HG03108 (cell line): ENCODE results near the gene PCTP.
A peak's percentile ranks its signal among the peaks of the same experiment; 100 is the strongest.

ENCODE experiments used
- ATAC-seq: cut with Tn5 transposase; IDR thresholded peaks from one replicate; pipeline ENCODE4 v1.9.1; 2021; ENCODE audit warnings: moderate library complexity; ENCODE audit not compliant: unreplicated experiment

The PCTP gene

DNA sequence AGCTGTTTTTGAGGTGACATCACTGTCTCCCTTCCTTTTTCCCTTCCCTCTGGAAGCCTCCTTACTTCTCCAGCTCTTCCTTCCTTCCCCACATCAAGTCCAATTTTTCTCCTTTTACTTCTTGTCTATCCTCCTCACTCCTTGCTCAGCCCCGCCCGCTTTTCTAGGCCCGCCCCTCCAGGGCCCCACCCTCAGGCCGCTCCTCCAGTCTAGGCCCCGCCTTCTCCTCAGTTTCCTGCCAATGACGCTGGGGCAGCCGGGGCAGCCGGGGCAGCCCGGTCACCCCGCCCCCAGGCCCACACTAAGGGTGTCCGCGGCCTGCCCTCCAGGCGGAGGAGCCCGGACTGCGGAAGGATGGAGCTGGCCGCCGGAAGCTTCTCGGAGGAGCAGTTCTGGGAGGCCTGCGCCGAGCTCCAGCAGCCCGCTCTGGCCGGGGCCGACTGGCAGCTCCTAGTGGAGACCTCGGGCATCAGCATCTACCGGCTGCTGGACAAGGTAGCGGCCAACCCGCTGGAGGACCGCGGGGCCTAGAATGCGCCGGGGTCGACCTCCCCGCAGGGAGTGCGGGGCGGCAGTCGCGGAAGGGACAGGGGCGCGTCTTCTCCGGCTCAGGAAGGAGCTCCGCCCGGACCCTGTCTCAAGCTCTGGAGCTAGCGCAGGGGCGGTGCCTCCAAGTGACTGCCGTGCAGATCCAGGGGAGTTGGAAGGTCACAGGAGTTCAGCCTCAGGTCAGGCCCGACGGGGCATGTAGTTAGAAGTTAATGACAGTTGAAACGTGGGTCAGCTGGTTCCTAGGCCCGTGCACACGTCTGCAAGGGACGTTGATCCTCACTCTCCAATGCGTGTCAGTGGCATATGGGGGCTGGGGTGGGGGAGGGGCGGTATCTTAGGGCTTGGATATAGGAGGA lies at the start of gene PCTP:
PCTP (plus strand) TSS at position 302 of the 908 bp plus-strand sequence; CDS start at position 355, 53 bp downstream.
- ATAC-seq, result peak; percentile 100

DNA sequence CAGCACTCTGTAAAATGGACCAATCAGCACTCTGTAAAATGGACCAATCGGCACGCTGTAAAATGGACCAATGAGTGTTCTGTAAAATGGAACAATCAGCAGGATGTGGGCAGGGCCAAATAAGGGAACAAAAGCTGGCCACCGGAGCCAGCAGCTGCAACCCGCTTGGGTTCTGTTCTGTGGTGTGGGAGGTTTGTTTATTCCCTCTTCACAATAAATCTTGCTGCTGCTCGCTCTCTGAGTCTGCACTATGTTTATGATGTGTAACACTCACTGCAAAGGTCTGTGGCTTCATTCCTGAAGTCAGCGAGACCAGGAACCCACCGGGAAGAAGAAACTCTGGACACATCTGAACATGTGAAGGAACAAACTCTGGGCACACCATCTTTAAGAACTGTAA lies 48.7 kb upstream of the PCTP start:
- no peak for ATAC-seq

DNA sequence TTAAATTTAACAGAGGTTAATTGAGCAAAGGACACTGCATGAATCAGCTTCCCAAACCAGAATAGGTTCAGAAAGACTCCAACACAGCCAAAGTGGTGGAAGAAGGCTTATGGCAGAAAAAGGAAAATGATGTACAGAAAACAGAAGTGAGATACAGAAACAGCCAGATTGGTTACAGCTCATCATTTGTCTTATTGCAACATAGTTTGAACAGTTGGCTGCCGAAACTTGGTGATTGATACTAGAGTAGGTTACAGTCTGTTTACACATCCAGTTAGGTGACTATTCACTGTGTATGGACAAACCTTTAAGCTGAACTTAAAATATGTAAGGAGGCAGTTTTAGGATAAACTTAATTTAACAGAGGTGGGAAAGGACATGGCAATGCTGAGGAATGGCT lies 46.5 kb upstream of the PCTP start:
- ATAC-seq, result no peak

DNA sequence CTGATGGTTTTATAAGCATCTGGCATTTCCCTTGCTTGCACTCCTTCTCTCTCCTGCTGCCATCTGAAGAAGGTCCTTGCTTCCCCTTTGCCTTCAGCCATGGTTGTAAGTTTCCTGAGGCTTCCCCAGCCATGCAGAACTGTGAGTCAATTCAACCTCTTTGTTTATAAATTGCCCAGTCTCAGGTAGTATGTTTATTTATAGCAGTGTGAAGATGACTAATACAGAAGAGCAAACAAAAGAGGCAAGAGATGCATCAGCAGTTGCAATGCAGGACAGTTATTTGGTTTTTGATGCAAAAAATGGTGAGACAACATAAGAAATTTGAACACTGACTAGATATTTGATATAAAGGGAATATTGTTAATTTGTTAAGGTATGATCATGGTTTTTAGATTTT lies 45.0 kb upstream of the PCTP start:
- no peak for ATAC-seq

DNA sequence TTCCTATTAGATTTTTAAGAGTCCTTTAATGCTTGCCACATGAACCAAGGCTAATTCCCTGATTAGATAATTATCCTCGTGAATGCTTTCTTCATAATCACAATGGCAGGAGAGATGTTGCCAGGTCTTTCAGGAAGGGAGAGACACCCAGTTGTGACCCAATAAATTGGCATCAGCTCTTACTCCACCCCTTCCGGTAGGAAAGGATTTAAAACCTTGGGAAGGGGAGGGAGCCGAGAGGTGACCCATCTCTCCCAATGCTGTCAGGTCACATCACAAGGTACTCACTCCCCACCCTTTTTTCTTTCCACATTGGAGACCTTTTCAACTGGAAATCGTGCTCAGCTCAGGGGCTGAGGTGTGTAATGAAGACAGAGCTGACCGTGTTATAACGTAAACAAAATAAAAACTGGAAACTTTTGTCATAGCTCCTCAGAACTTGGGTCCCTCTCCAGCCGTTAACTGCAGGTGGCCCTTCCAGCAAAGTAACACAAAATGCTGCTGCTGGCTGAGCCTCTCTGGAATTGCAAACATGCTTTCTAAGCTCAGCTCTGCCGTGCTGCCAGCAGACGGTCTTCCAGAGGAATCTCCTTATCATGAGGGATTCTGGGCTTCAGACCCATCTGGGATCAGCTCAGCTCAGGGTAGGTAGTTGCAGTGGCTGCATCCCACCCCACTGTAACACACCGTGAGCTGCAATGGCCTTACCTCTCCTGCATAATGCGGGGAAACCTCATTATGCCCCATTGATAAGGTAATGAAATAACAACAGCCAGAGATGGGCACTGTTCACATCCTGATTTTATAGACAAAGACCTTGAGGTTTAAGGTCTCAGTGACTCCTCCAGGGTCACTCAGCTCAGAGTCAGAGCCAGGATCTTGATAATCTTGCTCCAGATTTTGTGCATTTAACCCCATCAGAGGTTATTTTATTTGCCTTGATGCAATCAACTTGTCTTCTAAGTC lies 43.8 kb upstream of the PCTP start:
- no peak for ATAC-seq

DNA sequence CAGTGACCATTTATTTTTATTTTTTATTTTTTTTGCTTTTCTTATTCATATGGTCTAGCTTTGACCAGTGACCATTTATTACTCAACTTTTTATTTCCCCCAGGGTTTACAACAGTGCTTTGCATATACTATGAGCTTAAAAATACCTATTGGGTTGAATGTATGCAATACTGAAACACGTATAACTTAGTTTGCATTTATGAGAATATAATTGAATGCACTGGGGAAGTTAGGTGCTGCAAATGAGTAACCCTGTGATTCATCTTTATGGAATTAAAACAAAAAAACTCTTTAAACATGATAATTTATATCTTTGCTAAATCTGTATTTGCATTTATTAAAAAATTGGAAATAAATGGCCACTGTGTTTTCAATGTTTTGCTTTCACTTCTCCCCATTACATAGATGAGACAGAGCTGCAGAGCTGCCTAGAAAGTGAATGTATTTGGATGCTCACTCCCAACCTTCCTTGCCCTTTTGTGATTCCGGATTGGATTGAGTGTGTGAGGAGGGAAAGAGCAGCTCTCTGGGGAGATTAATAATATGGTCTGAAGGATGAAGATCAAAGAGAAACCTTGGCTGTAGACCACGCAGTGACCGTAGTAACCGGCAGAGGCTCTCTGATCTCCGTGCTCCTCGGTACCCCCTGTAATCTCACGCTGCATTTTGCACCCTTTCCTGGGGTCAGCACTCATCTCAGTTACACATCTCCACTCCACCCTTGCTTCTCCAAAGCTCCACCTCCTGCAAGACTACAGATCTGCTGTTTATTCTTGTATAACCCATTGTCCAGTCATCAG lies 42.5 kb upstream of the PCTP start:
- ATAC-seq, result no peak

DNA sequence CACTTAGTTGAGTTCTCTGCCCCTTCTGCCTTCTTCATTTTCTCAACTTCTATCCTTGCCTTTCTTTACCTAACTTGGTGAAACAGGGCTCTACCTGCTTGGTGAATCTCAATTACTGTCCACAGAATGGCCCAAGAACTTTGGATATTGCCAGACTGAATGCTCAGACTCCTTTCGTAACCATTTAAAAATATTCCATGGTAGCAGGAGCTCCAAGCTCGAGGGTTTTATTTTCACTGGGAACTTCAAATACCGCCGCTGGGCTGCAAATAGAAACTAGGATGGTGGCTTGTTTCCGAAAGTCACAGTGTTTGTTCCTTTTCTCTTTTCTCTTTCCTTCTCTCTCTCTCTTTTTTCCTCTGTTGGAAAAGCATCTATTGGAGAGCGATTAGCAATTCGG lies 41.4 kb upstream of the PCTP start:
- no peak for ATAC-seq

DNA sequence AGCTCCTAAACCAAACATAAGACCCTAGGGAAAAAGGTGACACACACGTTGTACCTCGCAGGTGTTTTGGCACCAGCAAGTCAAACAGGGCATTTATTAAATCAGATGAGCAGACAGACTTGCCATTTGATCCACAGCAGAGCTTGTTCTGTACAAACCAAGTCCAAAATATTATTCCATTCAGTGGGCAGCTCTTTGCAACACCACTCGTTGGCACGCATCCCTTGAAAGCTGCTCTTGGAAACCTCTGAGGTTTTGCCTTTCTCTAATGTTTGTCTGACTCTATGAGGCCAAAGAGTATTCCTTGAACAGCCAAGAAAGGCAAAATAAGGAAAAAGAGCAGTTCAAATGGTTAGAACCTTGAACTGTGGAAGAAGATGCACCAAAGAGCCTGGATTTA lies 40.9 kb upstream of the PCTP start:
- ATAC-seq, result no peak

DNA sequence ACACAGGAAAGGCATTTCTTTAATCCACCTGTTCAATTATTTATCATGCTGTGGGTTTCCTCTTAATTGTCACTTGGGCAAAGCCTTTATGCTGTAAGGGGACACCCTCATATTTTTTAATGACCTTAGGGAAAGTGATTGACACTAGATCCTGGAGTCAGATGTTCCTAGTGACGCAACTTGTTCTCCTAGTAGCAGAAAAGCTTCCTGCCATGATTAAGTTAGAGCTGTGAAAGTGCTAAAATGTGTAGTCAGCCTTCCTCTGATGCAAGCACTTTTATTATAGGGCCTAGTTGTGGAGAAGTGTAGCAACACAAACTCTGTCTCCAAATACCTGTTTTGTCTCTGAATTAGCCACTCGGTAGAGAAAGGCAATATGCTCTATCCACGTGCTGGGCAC lies 40.4 kb upstream of the PCTP start:
- ATAC-seq, result no peak

DNA sequence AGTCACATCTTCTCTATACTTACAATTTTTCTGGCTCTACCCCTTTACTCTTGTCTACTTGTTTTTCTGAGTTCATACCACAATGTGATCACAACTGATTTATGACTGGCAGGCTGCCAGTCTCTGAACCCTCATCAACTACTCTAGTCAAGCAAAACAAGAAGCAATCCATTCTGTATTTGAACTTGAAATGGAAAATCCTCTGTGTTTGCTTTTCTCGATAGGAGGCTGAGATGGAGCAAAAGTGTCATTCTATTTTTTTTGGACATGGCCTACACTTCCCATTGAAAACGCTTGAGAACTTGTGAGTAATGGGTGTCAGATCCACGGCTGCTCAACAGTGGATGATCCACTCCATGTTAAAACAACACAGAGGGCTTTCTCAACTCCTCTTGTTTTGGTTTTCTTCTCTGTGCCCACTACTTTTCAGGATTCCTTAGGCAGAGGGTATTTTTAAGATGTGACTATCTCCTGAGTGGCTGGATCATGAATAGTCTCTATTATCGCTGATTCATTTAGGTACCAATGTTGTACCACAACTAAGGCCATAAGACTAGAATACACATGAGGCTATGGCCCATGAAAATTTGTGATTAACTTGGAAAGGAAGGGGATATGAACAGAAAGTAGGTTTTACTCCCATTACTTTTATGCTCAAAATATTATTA lies 39.9 kb upstream of the PCTP start:
- no peak for ATAC-seq

DNA sequence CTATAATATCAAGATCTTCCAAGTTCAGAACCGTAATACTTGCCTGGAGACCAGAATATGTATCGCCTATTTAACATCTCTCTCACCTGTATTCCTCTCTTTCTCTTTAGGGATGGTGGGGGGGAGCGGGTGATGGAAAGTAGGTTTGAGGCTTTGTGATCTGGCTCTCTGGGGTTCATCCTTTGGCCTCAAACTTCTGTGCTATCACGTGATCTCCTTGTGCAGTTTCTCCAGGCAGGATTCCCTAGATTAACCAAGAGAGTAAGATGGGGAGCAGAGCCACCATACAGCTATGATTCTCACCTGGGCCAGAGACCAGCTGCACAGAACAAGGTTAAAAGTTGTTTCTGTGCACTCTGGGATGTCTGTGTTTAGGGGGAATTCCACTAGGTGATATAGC lies 33.4 kb upstream of the PCTP start:
- no peak for ATAC-seq

DNA sequence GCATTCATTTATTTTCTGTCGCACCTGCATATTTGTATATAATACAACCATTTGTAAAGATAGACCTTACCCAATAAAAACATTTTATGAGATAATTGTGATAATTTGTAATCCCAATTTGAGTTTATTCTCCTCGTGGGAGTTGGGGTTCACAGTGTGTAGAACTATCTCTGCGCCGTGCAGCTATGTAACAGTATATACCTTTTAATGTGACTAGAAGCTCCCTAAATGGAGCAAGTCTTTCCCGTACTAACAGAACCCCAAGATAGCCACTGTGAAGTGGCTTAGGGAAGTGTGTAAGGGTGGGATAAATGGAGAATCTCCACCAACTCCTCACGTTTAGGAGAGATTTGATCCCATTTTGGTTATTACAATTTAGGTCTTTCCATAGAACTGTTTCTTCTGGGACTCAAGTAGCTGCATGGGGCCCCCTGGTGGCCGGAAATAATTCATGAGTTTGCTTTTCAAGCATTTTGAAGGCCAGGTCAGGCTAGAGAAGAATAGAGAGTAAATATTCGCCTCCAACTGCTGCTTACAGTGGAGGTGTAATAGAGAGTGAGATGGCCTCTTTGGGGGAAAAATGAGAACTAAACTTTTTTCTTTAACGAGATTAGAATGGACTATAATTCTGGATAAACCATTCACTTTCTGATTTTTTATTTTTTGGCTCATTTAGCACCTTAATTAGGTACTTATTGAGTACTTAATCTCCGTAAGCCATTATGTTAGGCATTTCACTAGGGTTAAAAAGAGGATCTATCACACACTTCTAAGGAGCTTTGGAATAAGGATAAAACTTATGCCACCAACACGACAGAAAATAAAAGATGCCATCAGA lies 32.7 kb upstream of the PCTP start:
- ATAC-seq, result no peak

DNA sequence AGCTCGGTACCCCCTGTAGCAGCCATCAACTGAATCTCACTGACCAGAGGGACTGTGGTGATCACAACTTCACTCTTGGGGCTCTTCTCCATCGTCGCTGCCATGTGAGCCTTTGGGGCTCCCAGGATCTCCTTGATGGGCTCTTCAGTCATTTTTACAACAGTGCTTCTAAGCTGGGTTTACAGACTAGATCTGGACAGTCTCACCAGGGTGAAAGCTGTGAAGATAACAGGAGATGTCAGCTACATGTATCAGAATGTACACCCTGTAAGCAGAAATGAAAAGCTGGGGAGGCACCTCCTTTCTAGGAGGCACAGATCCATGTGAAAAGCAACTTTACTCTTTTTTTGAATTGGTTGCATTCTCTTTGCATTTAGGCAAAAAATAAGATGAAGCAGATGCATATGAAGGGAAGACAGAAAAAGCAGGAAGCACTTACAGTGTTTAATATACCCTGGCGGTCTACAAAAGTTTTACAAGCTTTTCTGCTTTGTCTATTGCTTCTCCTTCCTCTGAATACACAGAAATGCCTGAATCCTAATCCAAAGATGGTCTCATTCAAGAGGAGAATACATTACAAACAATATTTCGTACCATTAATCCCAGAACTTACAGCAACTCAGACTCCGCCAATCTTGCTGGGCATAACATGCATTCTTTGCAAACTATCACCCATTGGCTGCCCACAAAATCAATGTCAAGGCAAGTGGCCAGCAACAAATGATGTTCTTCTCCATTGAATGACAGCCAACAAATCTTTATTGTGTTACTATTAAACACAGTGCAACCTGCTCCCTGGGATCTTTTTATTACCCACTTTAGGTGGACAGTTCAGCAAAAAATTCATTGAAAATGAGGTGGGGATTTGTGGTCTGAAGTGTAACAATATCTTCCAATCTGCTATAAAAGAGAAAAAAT lies 29.7 kb upstream of the PCTP start:
- ATAC-seq, result no peak

DNA sequence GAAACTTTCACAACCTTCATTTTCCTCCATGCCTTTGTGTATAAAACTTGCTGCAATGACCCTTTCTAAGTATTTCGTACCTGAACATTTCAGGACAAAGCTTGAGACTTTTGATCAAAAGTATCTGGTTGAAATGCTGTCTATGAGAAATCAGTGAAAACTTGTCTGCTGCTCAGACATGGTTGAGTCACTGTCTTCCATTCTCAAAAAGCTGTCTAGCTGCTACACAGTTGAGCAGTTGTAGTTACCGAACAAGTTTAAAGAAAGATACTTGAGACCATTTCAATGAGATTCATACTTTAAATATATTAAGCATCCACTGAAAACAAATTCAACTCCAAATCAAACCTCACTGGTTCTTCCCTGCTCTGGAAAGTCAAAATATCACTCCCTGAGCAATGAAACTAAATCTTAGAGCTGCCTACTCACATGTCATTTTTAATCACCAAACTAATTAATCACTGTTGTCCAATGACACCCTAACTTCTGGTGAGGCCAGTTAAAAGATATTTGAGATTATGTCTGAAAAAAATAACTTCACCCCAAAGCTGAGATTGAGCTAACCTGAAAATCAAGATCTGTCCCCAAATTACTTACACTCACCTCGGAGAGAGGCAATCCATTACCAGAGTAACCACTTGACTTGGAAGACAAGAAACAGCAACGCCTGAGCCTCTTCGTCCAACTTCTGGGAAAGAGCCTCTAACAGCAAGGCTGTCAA lies 28.7 kb upstream of the PCTP start:
- ATAC-seq, result no peak

DNA sequence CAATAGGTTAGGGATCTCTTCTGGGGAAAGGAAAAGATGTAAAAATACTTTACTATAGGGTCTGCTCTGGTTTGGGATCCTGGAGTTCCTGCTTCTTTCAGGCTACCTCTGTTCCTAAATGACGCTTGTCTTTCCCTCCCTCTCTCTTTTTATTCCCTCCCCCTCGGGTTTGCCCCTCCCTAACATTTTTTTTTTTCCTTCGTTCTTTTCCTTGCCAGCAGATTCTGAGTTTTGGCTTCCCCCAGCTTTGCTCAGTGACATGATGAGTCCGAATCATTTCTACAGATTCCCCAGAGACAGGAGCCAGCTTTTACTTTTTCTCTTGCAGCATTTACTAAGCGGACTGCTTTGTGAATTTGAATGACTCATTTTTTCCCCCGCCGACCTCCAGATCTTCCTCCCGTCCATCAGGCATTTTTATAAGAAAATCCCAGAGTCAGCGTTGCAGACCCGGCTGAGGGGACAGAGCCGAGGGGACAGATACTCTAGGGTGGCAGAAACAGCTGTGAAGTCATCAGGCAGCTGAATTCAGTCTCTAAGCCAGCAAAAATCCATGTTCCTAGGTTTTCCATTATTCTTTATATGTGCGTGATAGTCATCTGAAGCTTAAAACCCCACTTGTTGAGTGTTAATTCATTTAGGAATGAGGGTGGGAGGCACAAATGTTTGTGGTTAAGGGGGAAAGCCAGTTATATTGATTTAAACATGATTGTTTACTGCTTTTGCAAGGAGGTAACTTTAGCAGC lies 27.9 kb upstream of the PCTP start, which contains the start of gene TMEM100:
TMEM100 (minus strand) TSS at position 123 of the 746 bp plus-strand sequence. CDS start 1,794 bp downstream, outside the sequence.
- no peak for ATAC-seq

DNA sequence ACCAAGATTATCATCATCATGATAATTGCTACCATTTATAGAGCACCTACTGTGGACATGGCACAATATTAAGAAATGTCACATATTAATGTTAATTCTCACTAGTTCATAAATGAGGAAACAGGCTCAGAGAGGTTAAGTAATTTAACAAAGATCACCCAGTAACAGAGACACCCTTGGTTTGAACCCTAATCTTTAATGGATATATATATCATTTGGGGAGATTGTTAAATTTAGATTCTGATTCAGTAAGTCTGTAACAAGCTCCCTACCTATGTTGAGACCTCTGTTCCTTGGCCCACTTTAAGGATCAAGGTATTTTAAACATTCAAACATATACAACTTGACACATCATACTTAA lies 27.4 kb upstream of the PCTP start:
- no peak for ATAC-seq

DNA sequence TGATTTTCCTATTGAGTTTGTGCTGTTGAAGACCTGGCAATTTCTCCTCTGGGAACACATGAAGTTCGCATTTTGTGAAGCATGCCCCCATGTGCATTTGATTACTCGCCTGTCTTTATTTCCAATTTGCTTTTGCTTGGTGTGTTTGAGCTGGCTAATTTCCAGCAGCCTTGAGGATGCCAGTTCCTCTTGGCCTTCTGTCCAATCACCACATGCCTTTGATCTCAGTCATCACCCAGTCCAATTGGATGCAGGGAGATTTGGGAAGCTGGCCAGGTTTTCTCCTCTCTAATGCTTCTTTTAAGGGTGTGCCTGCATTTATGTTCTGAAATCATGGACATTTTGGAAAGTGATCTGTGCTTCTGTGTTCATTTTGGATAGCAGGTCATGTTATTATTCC lies 24.4 kb upstream of the PCTP start:
- no peak for ATAC-seq
